ENCODE results near the gene PDE7B. TPM values are rescaled to one million over a fixed set of nuclear protein-coding genes. Genes with fewer than 3 reads are reported as not detected.

Gene PDE7B
- total and polyA plus RNA-seq, 2 of the 8 experiments (the other 6 are each of a cell fraction or from before 2014, with no cell fraction given) = not detected

GRCh38 chr6:135883045-135883444 lies 31.5 kb downstream of the PDE7B start:
- no peaks in the 10 kb centered on the region for H3K23me2 ChIP-seq (ENCODE audit: low read depth, low read length)
- H3K4ac ChIP-seq (replicated peaks; ENCODE audit: insufficient read length, low read depth, low read length) = no peak overlapping the region
- H2BK12ac ChIP-seq (ENCODE audit: low read depth, low read length) = no peak overlapping the region
- FAIRE-seq (no peak), DNase-seq (ENCODE audit: low read depth in 1 of 2, low spot score in 2 of 2) (no peak)
- H2BK120ac ChIP-seq (replicated peaks; ENCODE audit: low read depth, low read length) = no peak overlapping the region
- H2BK5ac ChIP-seq (ENCODE audit: low read depth, low read length) = no peak overlapping the region
- H3K18ac ChIP-seq (ENCODE audit: extremely low read depth, low read length) = no peak overlapping the region
- H2BK15ac ChIP-seq (ENCODE audit: low read length) = no peak overlapping the region
- H3K79me2 ChIP-seq (ENCODE audit: control insufficient read depth in 1 of 2, insufficient read depth in 2 of 2, low read length in 2 of 2) = no peaks in the 10 kb centered on the region
- no peaks in the 10 kb centered on the region for H3K4me1 ChIP-seq (replicated peaks in 1 of 4; ENCODE audit: control insufficient read depth in 3 of 4, insufficient read depth in 4 of 4, low read length in 3 of 4)
- no peak overlapping the region for H4K5ac ChIP-seq (ENCODE audit: insufficient read length, low read depth, low read length)
- WGBS, 2 experiments (ENCODE audit: extremely low coverage in 1 of 2, insufficient coverage in 1 of 2, insufficient read length in 1 of 2, insufficient replicate concordance in 2 of 2, low coverage in 1 of 2, low lambda C conversion rate in 2 of 2, missing lambda C conversion rate in 1 of 2) = 95% methylated on average over 2 of the region's 2 CpGs; no CpG with 5 or more reads in 1 of the 2 experiments
- no peak overlapping the region for H3K56ac ChIP-seq (replicated peaks; ENCODE audit: insufficient read length, low read depth, low read length)
- H3K27ac ChIP-seq (ENCODE audit: low read depth, low read length) = no peak overlapping the region
- POLR2A ChIA-PET (ENCODE audit: partially characterized antibody) = no interaction called here
- no peak overlapping the region for H4K8ac ChIP-seq (ENCODE audit: extremely low read depth, insufficient read depth, low read length)
- H3K14ac ChIP-seq (ENCODE audit: insufficient read length) = no peak overlapping the region
- H3K36me3 ChIP-seq (ENCODE audit: control insufficient read depth in 2 of 4, insufficient read depth in 4 of 4, low read length in 3 of 4) = no peaks in the 10 kb centered on the region
- no peak overlapping the region for H2BK20ac ChIP-seq (ENCODE audit: low read length)
- no peaks in the 10 kb centered on the region for H3K9me3 ChIP-seq (ENCODE audit: insufficient read depth in 2 of 2, low read depth in 1 of 2, low read length in 1 of 2)
- H3K23ac ChIP-seq (ENCODE audit: insufficient read length) = no peak overlapping the region
- no peak overlapping the region for H3K4me2 ChIP-seq (ENCODE audit: insufficient read depth in 1 of 2, low read depth in 2 of 2, low read length in 2 of 2)
- H4K20me1 ChIP-seq (replicated peaks in 1 of 2; ENCODE audit: control insufficient read depth in 1 of 2, insufficient read depth in 2 of 2, low read length in 2 of 2) = no peaks in the 10 kb centered on the region
- no peak overlapping the region for H2AFZ ChIP-seq (ENCODE audit: low read length)
- H3K27me3 ChIP-seq (replicated peaks in 1 of 4; ENCODE audit: control insufficient read depth in 3 of 4, extremely low read depth in 1 of 4, insufficient read depth in 3 of 4, low read length in 3 of 4) = no peaks in the 10 kb centered on the region
- H4K91ac ChIP-seq (replicated peaks; ENCODE audit: insufficient read length, low read length) = no peak overlapping the region
- no peak overlapping the region for H3K9ac ChIP-seq (replicated peaks in 1 of 4; ENCODE audit: extremely low read depth in 1 of 4, low read depth in 3 of 4, low read length in 3 of 4)
- no peaks in the 10 kb centered on the region for H3K79me1 ChIP-seq (ENCODE audit: low read depth, low read length)
- no peak overlapping the region for H2AK5ac ChIP-seq (ENCODE audit: low read depth, low read length)
- CTCF ChIA-PET (ENCODE audit: partially characterized antibody) = interaction anchor here (0.9 to 1.5 kb wide), 3 partner anchors 13 to 27 kb away, joined by 3 to 6 read pairs (median 3); no protein-coding TSS in a partner anchor
- H3K4me3 ChIP-seq (ENCODE audit: extremely low read depth in 1 of 4, insufficient read depth in 2 of 4, low read depth in 3 of 4, low read length in 4 of 4) = no peak overlapping the region
- no peak for TF ChIP-seq NANOG (IDR thresholded peaks at IDR 0.05; ENCODE audit: insufficient read depth, low read depth, low read length, poor library complexity, severe bottlenecking)
- no peak for TF ChIP-seq USF2 (IDR thresholded peaks at IDR 0.05; ENCODE audit: low read length)
- TF ChIP-seq ASH2L (IDR thresholded peaks at IDR 0.05; ENCODE audit: low read length) = no peak
- no peak for TF ChIP-seq CREB1 (IDR thresholded peaks at IDR 0.05)
- TF ChIP-seq BCL11A (IDR thresholded peaks at IDR 0.05; ENCODE audit: low read depth in 2 of 2, low read length in 2 of 2) = no peak
- no peak for TF ChIP-seq MAFK (IDR thresholded peaks at IDR 0.05; ENCODE audit: low read depth, low read length)
- no peak for TF ChIP-seq KDM5A (IDR thresholded peaks at IDR 0.05; ENCODE audit: low read length)
- no peak for TF ChIP-seq RNF2 (IDR thresholded peaks at IDR 0.05; ENCODE audit: borderline replicate concordance, low read depth, low read length, missing control alignments, poor library complexity, severe bottlenecking)
- no peak for TF ChIP-seq RXRA (IDR thresholded peaks at IDR 0.05; ENCODE audit: insufficient read depth, low read depth, low read length)
- no peak for TF ChIP-seq EZH2 (IDR thresholded peaks at IDR 0.05; ENCODE audit: low read depth, low read length, severe bottlenecking)
- TF ChIP-seq HDAC2 (IDR thresholded peaks at IDR 0.05; ENCODE audit: borderline replicate concordance in 1 of 2, low read depth in 2 of 2, low read length in 2 of 2) = no peak
- TF ChIP-seq SP2 (IDR thresholded peaks at IDR 0.05; ENCODE audit: low read length) = no peak
- TF ChIP-seq CEBPB (IDR thresholded peaks at IDR 0.05; ENCODE audit: low read depth, low read length) = no peak
- no peak for TF ChIP-seq TCF12 (IDR thresholded peaks at IDR 0.05; ENCODE audit: low read depth, low read length)

All from H1 (cell line).